GM12865 (cell line): ENCODE data around the gene C7.

Source experiments
- DNase-seq: peaks from one replicate; pipeline ENCODE4 v3.0.0; 2010; ENCODE audit warnings: low read depth
- H3K4me3 ChIP-seq: 2 replicates; pipeline ENCODE4 v1.5.1; 2011; ENCODE audit warnings: mild to moderate bottlenecking, low read depth, low read length, control low read depth
- CTCF ChIP-seq: IDR thresholded peaks from 2 replicates; pipeline ENCODE4 v1.5.1; 2011; ENCODE audit warnings: low read length, control low read depth, low read depth, inconsistent platforms; ENCODE audit not compliant: insufficient read depth; ENCODE audit errors: missing control alignments

Gene C7

GRCh38 chr5:40976836-40977235, 67.5 kb downstream of the C7 start:
- no peak for DNase-seq
- TF ChIP-seq CTCF, result no peak
- H3K4me3 ChIP-seq, result no peak overlapping the region

DNA sequence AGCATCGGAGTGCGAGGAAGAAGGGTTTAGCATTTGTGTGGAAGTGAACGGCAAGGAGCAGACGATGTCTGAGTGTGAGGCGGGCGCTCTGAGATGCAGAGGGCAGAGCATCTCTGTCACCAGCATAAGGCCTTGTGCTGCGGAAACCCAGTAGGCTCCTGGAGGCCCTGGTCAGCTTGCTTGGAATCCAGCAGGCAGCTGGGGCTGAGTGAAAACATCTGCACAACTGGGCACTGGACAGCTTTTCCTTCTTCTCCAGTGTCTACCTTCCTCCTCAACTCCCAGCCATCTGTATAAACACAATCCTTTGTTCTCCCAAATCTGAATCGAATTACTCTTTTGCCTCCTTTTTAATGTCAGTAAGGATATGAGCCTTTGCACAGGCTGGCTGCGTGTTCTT, 72.1 kb downstream of the C7 start:
- H3K4me3 ChIP-seq, result no peak overlapping the region
- DNase-seq, result no peak
- TF ChIP-seq CTCF, result no peak

DNA sequence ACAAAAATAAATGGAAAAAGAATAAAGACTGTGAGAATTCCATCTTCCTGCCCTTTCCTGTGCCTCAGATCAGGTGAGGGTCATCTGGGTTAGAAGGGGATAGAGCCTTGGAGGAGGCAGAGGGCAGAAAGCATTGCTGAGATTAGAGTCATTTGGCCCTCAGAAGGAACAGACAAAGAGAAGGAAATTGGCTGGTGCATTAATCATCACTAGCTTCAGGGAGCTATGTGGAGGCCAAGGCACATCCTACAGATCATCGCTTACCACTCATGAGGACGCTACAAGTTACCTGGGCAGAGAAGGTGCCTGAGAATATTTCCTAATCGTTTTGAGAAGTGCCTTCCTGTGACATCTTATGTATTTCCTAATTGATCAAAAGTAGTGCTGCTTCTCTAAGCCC, 74.5 kb downstream of the C7 start:
- TF ChIP-seq CTCF, result no peak
- no peak for DNase-seq
- no peak overlapping the region for H3K4me3 ChIP-seq

GRCh38 chr5:40984884-40985283, 75.6 kb downstream of the C7 start:
- DNase-seq, result no peak
- no peak for TF ChIP-seq CTCF

GRCh38 chr5:40985501-40985900, 76.2 kb downstream of the C7 start:
- no peak overlapping the region for H3K4me3 ChIP-seq
- TF ChIP-seq CTCF, result no peak
- DNase-seq, result no peak

More at GRCh38 chr5:40984884-40985283, 75.6 kb downstream of the C7 start:
- no peak overlapping the region for H3K4me3 ChIP-seq

DNA sequence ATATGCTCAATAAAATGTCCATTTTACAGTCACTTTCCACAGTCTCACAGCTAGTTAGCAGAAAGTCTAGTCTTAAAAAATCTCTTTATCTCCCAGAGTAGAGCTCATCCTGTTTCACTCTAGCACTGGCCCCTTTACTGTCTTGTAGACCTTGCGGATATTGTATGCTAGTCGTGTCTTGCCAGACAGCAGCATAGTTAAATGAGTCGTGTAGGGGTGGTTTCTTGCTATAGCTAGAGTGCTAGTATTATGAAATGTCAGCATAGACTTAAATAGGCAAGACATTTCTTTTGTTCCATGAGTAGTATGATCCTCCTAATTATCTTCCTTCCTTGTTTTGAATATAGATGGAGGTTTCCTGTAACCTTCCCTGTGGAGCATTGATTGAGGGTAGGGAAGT, 77.4 kb downstream of the C7 start:
- no peak for TF ChIP-seq CTCF
- H3K4me3 ChIP-seq, result no peak overlapping the region
- DNase-seq, result no peak

DNA sequence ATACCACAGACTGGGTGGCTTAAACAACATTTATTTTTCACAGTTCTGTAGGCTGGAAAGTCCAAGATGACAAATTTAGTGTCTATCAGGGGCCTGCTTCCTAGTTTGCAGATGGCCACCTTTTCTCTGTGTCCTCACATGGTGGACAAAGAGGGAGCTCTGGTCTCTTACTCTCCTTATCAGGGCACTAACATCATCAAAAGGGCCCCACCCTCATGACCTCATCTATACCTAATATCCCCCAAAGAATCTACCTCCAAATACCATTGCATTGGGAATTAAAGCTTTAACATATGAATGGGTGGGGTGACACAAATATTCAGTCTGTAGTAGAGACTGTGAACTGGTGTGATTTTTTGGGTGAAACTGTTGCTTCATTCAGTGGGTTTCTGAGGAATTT, 78.1 kb downstream of the C7 start:
- H3K4me3 ChIP-seq, result no peak overlapping the region
- TF ChIP-seq CTCF, result no peak
- DNase-seq, result no peak
